Transverse colon (tissue), 4 donors: ENCODE results near the gene MATN1.
A peak's percentile ranks its signal among the peaks of the same experiment; 100 is the strongest.

ENCODE experiments used
- POLR2AphosphoS5 ChIP-seq, 3 donors: sonication (generic); formaldehyde crosslinking; IDR thresholded peaks; one replicate each; pipeline ENCODE4 v1.6.1; 2016; ENCODE audit warnings: antibody characterized with exemption in 3 of 3
- TF ChIP-seq, protein P1 (sequence below), 5 experiments: fragments of 200-600 bp in 3 of 5; fragments of 450-650 bp in 2 of 5; sonication (generic) in 3 of 5; IDR thresholded peaks; 1 replicate in 2 of 5; 2 replicates in 3 of 5; pipeline ENCODE4 v1.5.1; 2016 to 2017; ENCODE audit warnings: antibody characterized with exemption in 5 of 5, inconsistent platforms in 3 of 5, mild to moderate bottlenecking in 2 of 5, moderate library complexity in 1 of 5

DNA sequence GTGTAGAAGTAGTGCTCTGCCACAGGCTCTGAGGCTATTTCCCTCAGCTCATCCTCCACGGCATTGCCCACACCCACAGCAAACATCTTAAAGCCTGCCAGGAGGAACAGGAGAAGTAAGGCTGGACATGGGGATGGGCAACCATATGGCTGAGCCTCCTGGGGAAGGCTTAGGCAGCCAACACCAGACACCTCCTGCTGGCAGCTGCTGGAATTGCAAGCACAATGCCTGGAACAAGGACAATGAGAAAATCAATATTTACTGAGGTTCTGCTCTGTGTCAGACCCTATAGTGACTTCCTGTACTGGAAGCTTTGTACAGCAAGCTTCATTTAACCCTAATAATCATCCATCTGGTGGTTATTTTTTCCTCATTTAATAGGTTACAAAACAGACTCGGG lies 8.2 kb downstream of the MATN1 start:
- TF ChIP-seq, protein P1, sequence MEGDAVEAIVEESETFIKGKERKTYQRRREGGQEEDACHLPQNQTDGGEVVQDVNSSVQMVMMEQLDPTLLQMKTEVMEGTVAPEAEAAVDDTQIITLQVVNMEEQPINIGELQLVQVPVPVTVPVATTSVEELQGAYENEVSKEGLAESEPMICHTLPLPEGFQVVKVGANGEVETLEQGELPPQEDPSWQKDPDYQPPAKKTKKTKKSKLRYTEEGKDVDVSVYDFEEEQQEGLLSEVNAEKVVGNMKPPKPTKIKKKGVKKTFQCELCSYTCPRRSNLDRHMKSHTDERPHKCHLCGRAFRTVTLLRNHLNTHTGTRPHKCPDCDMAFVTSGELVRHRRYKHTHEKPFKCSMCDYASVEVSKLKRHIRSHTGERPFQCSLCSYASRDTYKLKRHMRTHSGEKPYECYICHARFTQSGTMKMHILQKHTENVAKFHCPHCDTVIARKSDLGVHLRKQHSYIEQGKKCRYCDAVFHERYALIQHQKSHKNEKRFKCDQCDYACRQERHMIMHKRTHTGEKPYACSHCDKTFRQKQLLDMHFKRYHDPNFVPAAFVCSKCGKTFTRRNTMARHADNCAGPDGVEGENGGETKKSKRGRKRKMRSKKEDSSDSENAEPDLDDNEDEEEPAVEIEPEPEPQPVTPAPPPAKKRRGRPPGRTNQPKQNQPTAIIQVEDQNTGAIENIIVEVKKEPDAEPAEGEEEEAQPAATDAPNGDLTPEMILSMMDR (IDR thresholded peaks at IDR 0.05), result peak in 2 of 5 experiments; percentile 19 to 27
- no peak for TF ChIP-seq POLR2AphosphoS5 (IDR thresholded peaks at IDR 0.05)
